SKM-1 treated with dmso at 0.1 percent for 144 hours (cell line): ENCODE data around the gene FOXP3.
"Not testable (repeated sequence)": the region's sequence is repeated elsewhere in the genome, so short reads cannot be mapped to it uniquely, and the experiment has no call there.

Experiments
- DNase-seq: peaks from one replicate; lab custom pipeline; 2025; ENCODE audit not compliant: unreplicated experiment; lab: John Stamatoyannopoulos, UW

The FOXP3 gene

DNA sequence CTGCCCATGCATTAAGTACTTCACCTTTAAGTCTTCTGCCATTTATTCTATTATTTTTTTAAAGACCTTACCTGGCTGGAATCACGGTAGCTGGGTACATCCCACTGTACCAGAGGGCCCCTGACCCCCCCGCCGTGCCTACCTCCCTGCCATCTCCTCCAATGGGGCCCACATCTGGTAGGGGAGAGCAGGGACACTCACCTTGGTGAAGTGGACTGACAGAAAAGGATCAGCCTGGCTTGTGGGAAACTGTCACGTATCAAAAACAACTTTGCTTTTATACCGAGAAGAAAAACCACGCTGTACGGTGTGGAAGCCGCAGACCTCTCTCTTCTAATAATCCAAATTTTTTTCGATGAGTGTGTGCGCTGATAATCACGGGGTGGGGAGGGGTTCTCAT lies at the start of gene FOXP3:
TSS of gene FOXP3 (minus strand) at position 251 of the 400 bp plus-strand sequence. CDS start 6,205 bp downstream, outside the sequence.
- DNase-seq: no peak

GRCh38 chrX:49312176-49312575 lies 47.7 kb upstream of the FOXP3 start:
- no peak for DNase-seq

- no peak for DNase-seq
These were observed 45.9 kb upstream of the FOXP3 start for GRCh38 chrX:49310371-49310770.

DNA sequence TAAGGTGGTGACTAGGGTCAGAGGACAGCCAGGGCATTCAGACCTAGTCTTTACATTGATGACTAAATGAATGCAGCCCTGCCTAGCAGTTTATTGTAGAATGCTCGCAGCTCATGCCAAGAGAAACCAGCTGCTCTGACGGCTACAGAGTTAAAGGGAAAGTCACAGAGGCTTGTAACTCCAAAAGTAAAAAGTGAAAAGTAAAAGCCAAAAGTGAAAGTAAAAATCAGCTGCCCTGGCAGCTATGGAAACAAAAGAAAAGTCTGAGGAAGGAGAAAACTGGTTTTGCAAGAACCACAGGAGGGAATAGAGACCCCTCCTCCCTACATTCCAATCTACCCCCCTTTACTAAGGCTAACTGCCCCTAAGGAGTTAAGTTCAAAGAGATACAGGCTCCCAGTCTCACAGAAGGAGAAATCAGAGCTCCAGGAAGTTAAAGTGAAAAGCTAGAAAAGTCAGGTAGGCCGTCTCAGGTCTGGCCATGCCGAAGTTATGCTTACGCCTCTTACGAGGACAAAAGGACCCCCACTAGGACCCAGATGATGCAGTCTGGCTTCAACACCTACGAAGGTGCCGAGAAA lies 45.0 kb upstream of the FOXP3 start:
- DNase-seq: no peak

DNA sequence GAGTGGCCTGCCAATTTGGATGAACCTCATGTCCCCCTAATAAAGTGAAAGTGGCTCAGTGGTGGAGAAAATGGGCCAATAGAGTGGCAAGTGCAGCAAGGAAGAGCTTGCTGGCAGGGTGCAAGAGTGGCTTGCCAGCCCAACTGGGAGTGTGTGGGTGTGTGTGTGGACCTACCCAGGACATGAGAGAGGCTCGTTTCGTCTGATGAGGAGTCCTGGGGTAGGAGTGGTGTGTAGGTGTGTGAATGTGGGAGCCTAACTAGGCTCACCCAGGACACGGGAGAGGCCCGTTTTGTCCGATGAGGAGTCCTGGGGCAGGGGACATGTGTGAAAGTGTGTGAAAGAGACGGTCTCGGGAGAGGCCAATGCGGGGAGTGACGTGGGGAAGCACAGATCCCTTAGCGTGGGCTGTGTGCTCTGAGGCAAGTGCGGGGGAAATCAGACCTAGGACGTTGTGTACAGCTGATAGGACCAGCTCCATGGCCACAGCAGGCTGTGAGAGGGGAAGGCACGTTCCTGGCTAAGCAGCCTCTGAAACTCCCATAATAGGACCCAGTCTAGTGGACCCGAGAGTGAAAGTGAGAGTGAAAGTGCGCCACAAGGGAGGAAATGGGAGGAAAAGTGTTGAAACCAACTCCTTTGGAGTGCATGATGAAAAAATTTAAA lies 44.2 kb upstream of the FOXP3 start:
- no peak for DNase-seq

DNA sequence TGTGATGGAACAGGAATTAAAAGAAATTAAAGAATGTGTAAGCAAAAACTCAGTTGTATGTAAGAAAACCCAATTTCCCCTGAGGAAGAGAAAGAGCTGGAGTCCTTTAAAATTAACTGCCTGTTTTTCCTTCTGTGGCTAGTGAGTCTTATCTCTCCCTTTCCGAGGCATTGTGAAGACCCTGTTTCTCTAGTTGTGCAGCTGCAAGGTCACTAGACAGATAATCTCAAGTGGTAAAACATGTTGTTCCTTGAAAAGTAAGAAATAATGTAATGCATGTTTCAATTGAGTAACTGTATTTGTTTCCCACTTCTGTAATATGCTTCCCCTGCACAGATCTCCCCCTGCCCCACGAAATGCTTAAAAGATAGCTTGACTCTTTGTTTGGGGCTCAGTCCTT lies 43.3 kb upstream of the FOXP3 start:
- DNase-seq: not testable (repeated sequence)

- DNase-seq: no peak
These were observed 38.8 kb upstream of the FOXP3 start, which contains the start of gene GAGE10 for GRCh38 chrX:49303346-49303745. Gene GAGE10 (plus strand): TSS chrX:49303646. CDS start chrX:49304860, 1,214 bp downstream.

- DNase-seq: no peak
These were observed 36.2 kb upstream of the FOXP3 start for GRCh38 chrX:49300703-49301102.

DNA sequence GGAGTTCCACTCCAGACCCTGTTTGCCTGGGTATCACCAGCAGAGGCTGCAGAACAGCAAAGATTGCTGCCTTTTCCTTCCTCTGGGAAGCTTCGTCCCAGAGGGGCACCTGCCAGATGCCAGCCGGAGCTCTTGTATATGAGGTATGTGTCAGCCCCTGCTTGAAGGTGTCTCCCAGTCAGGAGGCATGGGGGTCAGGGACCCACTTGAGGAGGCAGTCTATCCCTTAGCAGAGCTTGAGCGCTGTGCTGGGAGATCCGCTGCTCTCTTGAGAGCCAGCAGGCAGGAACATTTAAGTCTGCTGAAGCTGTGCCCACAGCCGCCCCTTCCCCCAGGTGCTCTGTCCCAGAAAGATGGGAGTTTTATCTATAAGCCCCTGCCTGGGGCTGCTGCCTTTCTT lies 34.8 kb upstream of the FOXP3 start:
- DNase-seq: not testable (repeated sequence)

- DNase-seq: no peak
These were observed 28.2 kb upstream of the FOXP3 start for GRCh38 chrX:49292400-49293362.

DNA sequence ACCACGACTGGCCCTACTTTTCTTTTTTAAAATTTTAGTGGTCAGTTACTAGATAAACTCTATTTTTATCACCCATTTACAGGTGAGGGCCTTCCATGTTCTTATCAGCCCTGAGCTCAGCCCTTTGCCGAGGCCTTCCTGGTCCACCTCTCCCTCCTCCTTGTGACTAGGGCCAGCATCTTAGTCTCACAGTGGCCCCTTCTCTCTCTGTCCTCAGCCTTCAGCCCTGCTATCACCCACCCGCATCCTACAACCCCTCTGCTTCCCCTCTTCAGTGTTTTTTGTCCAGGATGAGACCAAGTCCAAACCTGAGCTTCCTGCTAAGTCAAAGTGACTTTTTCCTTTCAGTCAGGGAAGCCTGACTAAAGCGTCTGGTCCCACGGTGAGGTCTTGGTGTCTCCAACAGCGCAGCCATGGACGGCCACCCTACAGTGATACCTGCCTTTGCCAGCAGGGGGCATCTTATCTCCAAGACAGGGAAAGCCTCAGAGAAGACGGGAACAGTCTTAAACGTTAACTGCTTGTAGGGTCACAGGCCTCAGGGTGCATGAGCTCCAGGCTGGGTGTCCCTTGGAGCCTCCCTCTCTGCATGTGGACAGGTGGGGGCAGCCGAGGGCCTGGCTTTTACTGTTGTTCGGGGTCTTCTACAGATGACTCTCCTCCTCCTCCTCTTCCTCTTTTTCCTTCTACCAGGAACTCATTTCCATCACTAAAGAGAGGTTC lies 27.3 kb upstream of the FOXP3 start:
- peak; percentile 32 for DNase-seq

- DNase-seq: no peak
These were observed 25.7 kb upstream of the FOXP3 start for GRCh38 chrX:49290215-49290614.

GRCh38 chrX:49287665-49288064 lies 23.2 kb upstream of the FOXP3 start:
- DNase-seq: no peak

GRCh38 chrX:49286581-49286980 lies 22.1 kb upstream of the FOXP3 start:
- no peak for DNase-seq

- no peak for DNase-seq
These were observed 21.6 kb upstream of the FOXP3 start for GRCh38 chrX:49286136-49286535.

DNA sequence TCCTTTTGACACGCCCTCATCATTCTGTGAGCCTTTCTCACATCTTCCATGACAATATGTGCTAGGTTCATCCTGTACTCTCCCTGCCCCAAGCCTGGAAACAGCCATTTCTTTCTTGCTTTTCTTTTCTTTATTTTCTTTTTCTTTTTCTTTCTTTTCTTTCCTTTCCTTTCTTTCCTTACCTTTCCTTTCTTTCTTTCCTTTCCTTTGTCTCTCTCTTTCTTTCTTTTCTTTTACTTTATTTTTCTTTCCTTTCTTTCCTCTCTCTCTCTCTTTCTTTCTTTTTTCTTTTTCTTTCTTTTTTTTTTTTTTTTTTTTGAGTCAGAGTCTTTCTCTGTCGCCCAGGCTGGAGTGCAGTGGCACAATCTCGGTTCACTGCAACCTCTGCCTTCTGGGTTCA lies 19.7 kb upstream of the FOXP3 start:
- no peak for DNase-seq

GRCh38 chrX:49282647-49283011 lies 18.1 kb upstream of the FOXP3 start:
- no peak for DNase-seq

GRCh38 chrX:49278081-49278480 lies 13.6 kb upstream of the FOXP3 start:
- DNase-seq: no peak

DNA sequence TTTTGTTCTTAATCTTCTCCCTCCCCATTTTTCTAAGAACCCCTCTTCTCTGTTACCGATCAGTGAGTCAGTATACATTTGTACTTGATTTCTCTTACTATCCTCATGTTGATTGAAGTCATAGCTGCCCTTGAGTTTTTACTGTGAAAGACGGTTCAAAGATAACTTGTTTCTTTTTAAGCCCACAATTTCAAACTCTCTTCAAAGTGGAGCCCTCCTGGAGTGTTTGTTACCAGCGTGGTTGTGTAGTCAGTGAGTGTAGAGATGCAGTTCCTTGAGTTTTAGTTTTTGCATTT lies 13.0 kb upstream of the FOXP3 start:
- DNase-seq: no peak

GRCh38 chrX:49276671-49277534 lies 12.4 kb upstream of the FOXP3 start:
- DNase-seq: no peak
